OCI-LY7 (cell line): Measurements from ENCODE around the gene GIMAP1.

Experiments
- CTCF ChIP-seq: fragments of 200-600 bp; sonication (generic); conservative IDR thresholded peaks from 2 replicates; pipeline ENCODE4 v1.5.1; 2014; ENCODE audit warnings: mild to moderate bottlenecking, antibody characterized with exemption, low read length, moderate library complexity, mixed read lengths
- EZH2phosphoT487 ChIP-seq: fragments of 200-600 bp; sonication (generic); IDR thresholded peaks from 2 replicates; pipeline ENCODE4 v1.6.1; 2018; ENCODE audit warnings: low read depth, borderline replicate concordance, mild to moderate bottlenecking, mixed run types, antibody characterized with exemption, low read length, moderate library complexity, mixed read lengths

GRCh38 chr7:150675714-150676113 lies 40.7 kb upstream of the GIMAP1 start:
- TF ChIP-seq CTCF, result no peak
- TF ChIP-seq EZH2phosphoT487, result no peak
